ENCODE measurements around the gene PLEKHA5.
"Not testable (repeated sequence)": the region's sequence is repeated elsewhere in the genome, so short reads cannot be mapped to it uniquely, and the experiment has no call there.

Gene PLEKHA5

GRCh38 chr12:19369691-19370148 lies 240.2 kb downstream of the PLEKHA5 start:
- DNase-seq = no peak

GRCh38 chr12:19373586-19373985 lies 244.1 kb downstream of the PLEKHA5 start:
- DNase-seq = no peak

- no peak for DNase-seq
These were observed 246.4 kb downstream of the PLEKHA5 start for GRCh38 chr12:19375888-19376287.

- DNase-seq = no peak
These were observed 247.2 kb downstream of the PLEKHA5 start for GRCh38 chr12:19376691-19377090.

GRCh38 chr12:19382111-19382526 lies 252.6 kb downstream of the PLEKHA5 start:
- no peak for DNase-seq

GRCh38 chr12:19382563-19382962 lies 253.0 kb downstream of the PLEKHA5 start:
- DNase-seq = no peak

- DNase-seq = no peak
These were observed 257.6 kb downstream of the PLEKHA5 start for GRCh38 chr12:19387161-19387560.

- no peak for DNase-seq
These were observed 258.6 kb downstream of the PLEKHA5 start for GRCh38 chr12:19388131-19388549.

GRCh38 chr12:19390051-19390598 lies 260.6 kb downstream of the PLEKHA5 start:
- DNase-seq = no peak

GRCh38 chr12:19392644-19393043 lies 263.1 kb downstream of the PLEKHA5 start:
- not testable (repeated sequence) for DNase-seq

GRCh38 chr12:19394385-19394784 lies 264.9 kb downstream of the PLEKHA5 start:
- no peak for DNase-seq

- no peak for DNase-seq
These were observed 268.0 kb downstream of the PLEKHA5 start for GRCh38 chr12:19397534-19397933.

GRCh38 chr12:19398376-19399363 lies 269.1 kb downstream of the PLEKHA5 start:
- no peak for DNase-seq

- DNase-seq = not testable (repeated sequence)
These were observed 271.2 kb downstream of the PLEKHA5 start for GRCh38 chr12:19400649-19401285.

- no peak for DNase-seq
These were observed 272.7 kb downstream of the PLEKHA5 start for GRCh38 chr12:19402211-19402610.

- DNase-seq = no peak
These were observed 273.4 kb downstream of the PLEKHA5 start for GRCh38 chr12:19402743-19403431.

GRCh38 chr12:19404242-19404880 lies 274.8 kb downstream of the PLEKHA5 start:
- DNase-seq = no peak

- DNase-seq = no peak
These were observed 279.8 kb downstream of the PLEKHA5 start for GRCh38 chr12:19409376-19409775.

- no peak for DNase-seq
These were observed 280.7 kb downstream of the PLEKHA5 start for GRCh38 chr12:19410211-19410610.

- no peak for DNase-seq
These were observed 281.2 kb downstream of the PLEKHA5 start for GRCh38 chr12:19410629-19411185.

- DNase-seq = no peak
These were observed 282.0 kb downstream of the PLEKHA5 start for GRCh38 chr12:19411234-19412204.
